ENCODE measurements around the gene RASAL1.

Gene RASAL1

DNA sequence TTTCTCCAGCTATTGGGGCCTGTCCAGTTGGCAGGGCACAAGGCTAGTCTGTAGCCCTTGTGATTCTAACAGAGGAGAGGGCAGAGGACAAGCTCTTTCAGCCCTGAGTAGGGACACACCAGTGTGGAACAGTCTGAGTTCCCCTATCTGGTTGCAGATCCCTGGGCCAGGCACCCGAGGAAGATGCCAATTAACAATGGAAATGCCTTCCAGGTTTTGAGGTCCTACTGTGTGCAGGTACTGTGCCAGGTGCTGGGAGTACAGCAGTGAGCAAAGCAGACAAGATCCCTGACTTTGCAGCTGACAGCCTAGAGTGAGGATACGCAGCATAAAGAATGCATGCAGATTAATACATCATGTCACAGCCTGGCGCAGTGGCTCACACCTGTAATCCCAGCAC, 62.0 kb downstream of the RASAL1 start:
- in situ Hi-C loops (cut with HindIII; ENCODE audit: low pct_ligation_motif_present, low sequenced_read_pairs) = no loop called here
- H3K27ac ChIP-seq = no peak overlapping the region
- no peak for TF ChIP-seq CTCF (IDR thresholded peaks at IDR 0.05; ENCODE audit: low read depth, low read length, missing control alignments)
- H3K36me3 ChIP-seq (replicated peaks) = no peaks in the 10 kb centered on the region
- peaks cover 2% of the 10 kb centered on the region for H3K27me3 ChIP-seq (replicated peaks)
- H3K4me3 ChIP-seq (ENCODE audit: low read depth, low read length) = no peak overlapping the region
- DNase-seq = no peak

DNA sequence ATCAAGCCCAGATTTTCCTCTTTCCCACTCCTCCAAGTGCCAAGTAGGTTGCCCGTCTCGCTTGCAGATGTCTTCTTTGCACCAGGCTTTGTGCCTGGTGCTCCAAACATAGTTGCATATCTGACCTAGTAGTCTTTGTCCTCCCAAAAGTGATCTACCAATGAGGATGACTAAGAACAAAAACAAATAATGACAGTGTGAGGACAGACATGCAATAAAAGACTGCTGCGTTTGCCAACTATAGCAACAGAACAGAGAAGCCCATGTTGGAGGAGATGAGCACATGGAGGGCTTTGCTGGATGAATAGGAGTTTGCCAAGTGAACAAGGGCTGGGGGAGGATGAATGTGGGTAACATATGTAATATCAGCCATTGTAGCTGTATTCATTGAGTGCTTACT, 63.4 kb downstream of the RASAL1 start:
- no peak for DNase-seq
- Histone ChIP-seq H3K27ac (no peak overlapping the region), H3K4me3 (ENCODE audit: low read depth, low read length) (no peak overlapping the region), H3K27me3 (replicated peaks) (peaks cover 2% of the 10 kb centered on the region), H3K36me3 (replicated peaks) (no peaks in the 10 kb centered on the region)
- TF ChIP-seq CTCF (IDR thresholded peaks at IDR 0.05; ENCODE audit: low read depth, low read length, missing control alignments) = no peak
- in situ Hi-C loops (cut with HindIII; ENCODE audit: low pct_ligation_motif_present, low sequenced_read_pairs) = no loop called here

DNA sequence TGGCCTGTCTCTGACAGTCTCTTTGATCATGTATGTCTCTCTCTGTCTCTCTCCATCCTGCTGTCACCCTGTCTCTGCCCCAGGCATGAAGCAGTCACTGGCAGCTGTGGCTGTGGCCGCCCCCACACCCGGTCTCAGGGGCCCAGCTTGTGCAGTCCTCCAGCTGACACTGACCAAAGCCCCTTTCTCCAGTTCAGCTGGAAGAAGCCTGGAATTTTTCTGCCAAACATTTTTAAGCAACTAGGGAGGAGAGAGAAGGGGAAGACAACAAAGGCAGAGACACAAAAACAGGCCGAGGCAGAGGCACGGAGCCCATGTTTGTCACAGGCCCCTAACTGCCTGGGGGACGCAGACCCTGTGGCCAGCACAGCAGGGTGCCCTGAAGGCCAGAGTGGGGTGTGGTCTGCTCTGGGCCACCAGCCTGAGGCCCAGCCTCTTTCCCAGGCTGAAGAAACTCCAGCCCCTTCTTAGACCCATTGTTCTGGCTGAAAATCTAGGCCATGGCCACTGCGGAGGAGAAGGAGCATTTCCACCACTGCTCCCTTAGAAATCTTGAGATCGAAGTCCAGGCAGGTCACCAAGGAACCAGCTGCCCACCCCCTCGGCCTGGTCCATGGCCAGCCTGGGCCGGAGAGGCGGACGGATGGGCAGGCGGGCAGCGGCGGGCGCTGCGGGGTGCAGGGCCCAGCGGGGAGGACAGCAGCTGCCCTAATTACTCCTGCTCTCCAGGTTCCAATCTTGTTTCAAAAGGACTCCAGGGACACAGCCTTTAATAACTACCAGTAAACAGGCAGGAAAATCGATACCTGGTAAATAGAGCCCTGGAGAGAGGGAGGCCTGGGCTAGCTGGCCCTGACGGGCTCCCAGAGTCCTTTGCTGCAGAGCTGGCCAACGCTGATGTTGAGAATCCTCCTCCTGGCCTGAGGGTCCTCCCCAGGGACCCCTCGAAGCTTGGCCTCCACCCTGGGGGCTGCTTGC, 64.1 kb downstream of the RASAL1 start:
- H3K36me3 ChIP-seq (replicated peaks) = no peaks in the 10 kb centered on the region
- in situ Hi-C loops (cut with HindIII; ENCODE audit: low pct_ligation_motif_present, low sequenced_read_pairs) = no loop called here
- no peak for DNase-seq
- H3K27ac ChIP-seq = no peak overlapping the region
- no peaks in the 10 kb centered on the region for H3K27me3 ChIP-seq (replicated peaks)
- no peak for TF ChIP-seq CTCF (IDR thresholded peaks at IDR 0.05; ENCODE audit: low read depth, low read length, missing control alignments)
- no peak overlapping the region for H3K4me3 ChIP-seq (ENCODE audit: low read depth, low read length)

DNA sequence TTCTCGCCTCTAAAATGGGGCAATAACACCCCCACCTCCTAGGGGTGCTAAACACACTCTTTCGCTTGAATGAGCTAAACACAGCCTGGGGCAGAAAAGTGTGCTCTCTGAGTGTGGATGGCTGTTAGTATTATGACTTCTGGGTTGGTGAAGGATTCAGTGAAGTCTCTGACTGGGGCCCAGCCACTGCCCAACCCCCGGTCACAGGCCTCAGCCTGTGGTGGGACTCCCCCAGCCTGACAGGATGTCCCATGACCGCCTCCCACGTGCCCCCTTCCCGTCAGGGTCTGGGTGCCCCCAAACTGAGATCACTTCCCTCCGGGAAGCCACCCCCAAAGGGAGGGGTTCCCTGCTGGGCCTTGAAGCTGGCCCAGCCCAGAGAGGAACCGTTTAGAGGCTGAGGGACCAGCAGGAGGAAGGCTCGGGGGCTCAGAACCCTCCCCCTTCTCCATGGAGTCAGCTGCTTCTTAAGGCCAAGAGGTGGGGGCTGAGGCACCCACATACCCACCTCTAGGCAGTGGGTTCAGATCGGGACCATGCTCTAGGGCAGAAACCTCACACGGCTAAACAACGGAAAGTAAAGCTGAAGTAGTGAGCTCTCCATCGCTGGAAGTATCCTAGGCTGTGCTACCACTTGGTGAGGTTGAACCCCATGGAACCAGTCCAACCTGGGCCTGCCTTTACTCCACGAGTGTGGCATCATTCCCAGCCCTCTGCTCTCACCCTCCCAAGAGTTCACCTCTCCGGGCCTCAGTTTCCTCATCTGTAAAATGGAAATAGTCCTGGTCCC, 65.2 kb downstream of the RASAL1 start:
- DNase-seq = no peak
- TF ChIP-seq CTCF (IDR thresholded peaks at IDR 0.05; ENCODE audit: low read depth, low read length, missing control alignments) = no peak
- in situ Hi-C loops (cut with HindIII; ENCODE audit: low pct_ligation_motif_present, low sequenced_read_pairs) = no loop called here
- Histone ChIP-seq H3K4me3 (ENCODE audit: low read depth, low read length) (no peak overlapping the region), H3K36me3 (replicated peaks) (no peaks in the 10 kb centered on the region), H3K27me3 (replicated peaks) (peaks cover 4% of the 10 kb centered on the region), H3K27ac (no peak overlapping the region)

- no peak overlapping the region for H3K4me3 ChIP-seq (ENCODE audit: low read depth, low read length)
- no peaks in the 10 kb centered on the region for H3K36me3 ChIP-seq (replicated peaks)
- DNase-seq = no peak
- H3K27ac ChIP-seq = no peak overlapping the region
- in situ Hi-C loops (cut with HindIII; ENCODE audit: low pct_ligation_motif_present, low sequenced_read_pairs) = no loop called here
- no peak for TF ChIP-seq CTCF (IDR thresholded peaks at IDR 0.05; ENCODE audit: low read depth, low read length, missing control alignments)
- H3K27me3 ChIP-seq (replicated peaks) = peaks cover 6% of the 10 kb centered on the region
Measured at GRCh38 chr12:113069751-113070116, 65.8 kb downstream of the RASAL1 start.
